MCF 10A (cell line): ENCODE results near the gene QSOX1. TPM values are rescaled to one million over a fixed set of nuclear protein-coding genes. Genes with fewer than 3 reads are reported as not detected.

Experiments used
- BruUV-seq: library from RNA; stranded (reverse); fragments of 400-500 nt; replicated peaks from 2 replicates; lab custom pipeline; 2021; lab: Mats Ljungman, UMichigan
- CTCF ChIA-PET: fragments of 300-600 bp; sonication (Branson Sonifier 250); formaldehyde crosslinking; extraction: SDS; loops from one replicate; lab custom pipeline; 2021; ENCODE audit warnings: antibody characterized with exemption, inconsistent platforms; lab: Yijun Ruan, JAX
- POLR2A ChIA-PET: fragments of 300-600, 350-650 bp; sonication (Branson Sonifier 250); formaldehyde crosslinking; extraction: SDS; loops from one replicate; lab custom pipeline; 2020; ENCODE audit warnings: antibody characterized with exemption, inconsistent platforms; lab: Yijun Ruan, JAX
- DNase-seq: peaks from one replicate; pipeline ENCODE4 v3.0.0-alpha.2; 2018; ENCODE audit not compliant: unreplicated experiment
- H3K27ac Mint-ChIP-seq: one replicate; pipeline ENCODE4 v1.8.0; 2022; ENCODE audit warnings: mild to moderate bottlenecking, low read depth, mixed read lengths; ENCODE audit not compliant: unreplicated experiment
- H3K27me3 Mint-ChIP-seq: one replicate; pipeline ENCODE4 v1.8.0; 2022; ENCODE audit warnings: mixed read lengths; ENCODE audit not compliant: insufficient read depth, unreplicated experiment
- H3K36me3 Mint-ChIP-seq: one replicate; pipeline ENCODE4 v1.8.0; 2022; ENCODE audit warnings: mild to moderate bottlenecking, moderate library complexity, mixed read lengths; ENCODE audit not compliant: insufficient read depth, unreplicated experiment
- H3K4me1 Mint-ChIP-seq: one replicate; pipeline ENCODE4 v1.8.0; 2022; ENCODE audit warnings: mixed read lengths; ENCODE audit not compliant: insufficient read depth, unreplicated experiment
- H3K4me3 Mint-ChIP-seq: one replicate; pipeline ENCODE4 v1.8.0; 2022; ENCODE audit warnings: mild to moderate bottlenecking, moderate library complexity, mixed read lengths; ENCODE audit not compliant: unreplicated experiment
- H3K9me3 Mint-ChIP-seq: one replicate; pipeline ENCODE4 v1.8.0; 2022; ENCODE audit warnings: mixed read lengths; ENCODE audit not compliant: unreplicated experiment
- intact Hi-C: fragments of 100-400 bp; cut with micrococcal nuclease; formaldehyde crosslinking; loops from 2 replicates; pipeline ENCODE4 v1.14.1; 2022
- total RNA-seq: library from RNA; stranded (reverse); gene quantifications from 2 replicates; pipeline ENCODE4 v1.2.3, GENCODE V29; 2022
- TF ChIP-seq, protein P1 (sequence below): fragments of 200-600 bp; IDR thresholded peaks from one replicate; pipeline ENCODE4 v1.8.0; 2022; ENCODE audit warnings: antibody characterized with exemption, mild to moderate bottlenecking; ENCODE audit not compliant: unreplicated experiment

Gene QSOX1
- total RNA-seq, 1 experiment from 2014 or later = 309 TPM

- H3K4me1 Mint-ChIP-seq = no peaks in the 10 kb centered on the region
- no peak overlapping the region for H3K4me3 Mint-ChIP-seq
- no peaks in the 10 kb centered on the region for H3K27me3 Mint-ChIP-seq
- TF ChIP-seq, protein P1, sequence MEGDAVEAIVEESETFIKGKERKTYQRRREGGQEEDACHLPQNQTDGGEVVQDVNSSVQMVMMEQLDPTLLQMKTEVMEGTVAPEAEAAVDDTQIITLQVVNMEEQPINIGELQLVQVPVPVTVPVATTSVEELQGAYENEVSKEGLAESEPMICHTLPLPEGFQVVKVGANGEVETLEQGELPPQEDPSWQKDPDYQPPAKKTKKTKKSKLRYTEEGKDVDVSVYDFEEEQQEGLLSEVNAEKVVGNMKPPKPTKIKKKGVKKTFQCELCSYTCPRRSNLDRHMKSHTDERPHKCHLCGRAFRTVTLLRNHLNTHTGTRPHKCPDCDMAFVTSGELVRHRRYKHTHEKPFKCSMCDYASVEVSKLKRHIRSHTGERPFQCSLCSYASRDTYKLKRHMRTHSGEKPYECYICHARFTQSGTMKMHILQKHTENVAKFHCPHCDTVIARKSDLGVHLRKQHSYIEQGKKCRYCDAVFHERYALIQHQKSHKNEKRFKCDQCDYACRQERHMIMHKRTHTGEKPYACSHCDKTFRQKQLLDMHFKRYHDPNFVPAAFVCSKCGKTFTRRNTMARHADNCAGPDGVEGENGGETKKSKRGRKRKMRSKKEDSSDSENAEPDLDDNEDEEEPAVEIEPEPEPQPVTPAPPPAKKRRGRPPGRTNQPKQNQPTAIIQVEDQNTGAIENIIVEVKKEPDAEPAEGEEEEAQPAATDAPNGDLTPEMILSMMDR = no peak
- CTCF ChIA-PET = interaction anchor here (1.0 to 3.6 kb wide), 3 partner anchors 24 to 32 kb away, joined by 3 to 20 read pairs (median 9); no protein-coding TSS in a partner anchor
- H3K36me3 Mint-ChIP-seq = no peaks in the 10 kb centered on the region
- no peaks in the 10 kb centered on the region for H3K9me3 Mint-ChIP-seq
- no peak for DNase-seq
- intact Hi-C loops = no loop called here
- BruUV-seq = no TSS peak
- POLR2A ChIA-PET = interaction anchor here (0.6 kb wide), 1 partner anchor 8 kb away, joined by 3 read pairs; no protein-coding TSS in a partner anchor
- no peak overlapping the region for H3K27ac Mint-ChIP-seq
Observed at GRCh38 chr1:180211156-180211859, 56.6 kb downstream of the QSOX1 start.

DNA sequence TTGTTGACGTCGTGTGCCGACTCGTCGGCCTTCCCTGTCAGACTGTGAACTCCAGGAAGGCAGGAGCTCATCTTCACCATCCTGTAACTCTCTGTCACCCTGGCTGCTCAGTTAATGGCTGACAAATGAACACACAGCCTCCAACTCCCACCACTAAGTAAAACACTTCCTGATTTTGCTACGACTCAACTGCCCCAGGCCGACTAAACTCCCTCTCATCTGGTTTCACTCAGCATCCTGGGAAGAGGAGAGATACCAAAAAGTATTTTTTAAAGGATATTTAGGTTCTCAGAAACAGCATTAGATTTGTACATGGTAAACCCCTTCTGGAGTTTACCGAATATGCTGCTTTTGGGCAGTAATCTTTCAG is 57.2 kb downstream of the QSOX1 start:
- BruUV-seq = no TSS peak
- TF ChIP-seq, protein P1 = no peak

GRCh38 chr1:180213401-180214170 is 58.9 kb downstream of the QSOX1 start:
- ChIA-PET POLR2A (interaction anchor here (1.2 kb wide), 1 partner anchor 11 kb away, joined by 3 read pairs; no protein-coding TSS in a partner anchor), CTCF (interaction anchor here (0.7 kb wide), 2 partner anchors 34 to 60 kb away, joined by 3 to 4 read pairs; no protein-coding TSS in a partner anchor)
- no peak overlapping the region for H3K27ac Mint-ChIP-seq
- no peaks in the 10 kb centered on the region for H3K36me3 Mint-ChIP-seq
- BruUV-seq = no TSS peak
- TF ChIP-seq, protein P1 = no peak
- H3K4me1 Mint-ChIP-seq = no peaks in the 10 kb centered on the region
- no peaks in the 10 kb centered on the region for H3K9me3 Mint-ChIP-seq
- no peak for DNase-seq
- H3K27me3 Mint-ChIP-seq = no peaks in the 10 kb centered on the region
- intact Hi-C loops = no loop called here
- H3K4me3 Mint-ChIP-seq = no peak overlapping the region

More for the DNA sequence above, 57.2 kb downstream of the QSOX1 start:
- no peak for DNase-seq
- Mint-ChIP-seq H3K9me3 (no peaks in the 10 kb centered on the region), H3K4me1 (no peaks in the 10 kb centered on the region), H3K27me3 (no peaks in the 10 kb centered on the region), H3K36me3 (no peaks in the 10 kb centered on the region), H3K27ac (no peak overlapping the region), H3K4me3 (no peak overlapping the region)
- CTCF ChIA-PET = interaction anchor here (0.6 to 2.7 kb wide), 2 partner anchors 33 to 83 kb away, joined by 3 to 9 read pairs; no protein-coding TSS in a partner anchor
- intact Hi-C loops = no loop called here
- POLR2A ChIA-PET = no interaction called here
